GM18517 (cell line): ENCODE results near the gene PACC1.
"Not testable (repeated sequence)": the region's sequence is repeated elsewhere in the genome, so short reads cannot be mapped to it uniquely, and the experiment has no call there.

ENCODE experiments used
- ATAC-seq: cut with Tn5 transposase; IDR thresholded peaks from one replicate; pipeline ENCODE4 v1.9.1; 2021; ENCODE audit warnings: mild to moderate bottlenecking, moderate library complexity; ENCODE audit not compliant: unreplicated experiment

PACC1 gene

GRCh38 chr1:212344905-212345304 lies 69.8 kb downstream of the PACC1 start:
- ATAC-seq: no peak

DNA sequence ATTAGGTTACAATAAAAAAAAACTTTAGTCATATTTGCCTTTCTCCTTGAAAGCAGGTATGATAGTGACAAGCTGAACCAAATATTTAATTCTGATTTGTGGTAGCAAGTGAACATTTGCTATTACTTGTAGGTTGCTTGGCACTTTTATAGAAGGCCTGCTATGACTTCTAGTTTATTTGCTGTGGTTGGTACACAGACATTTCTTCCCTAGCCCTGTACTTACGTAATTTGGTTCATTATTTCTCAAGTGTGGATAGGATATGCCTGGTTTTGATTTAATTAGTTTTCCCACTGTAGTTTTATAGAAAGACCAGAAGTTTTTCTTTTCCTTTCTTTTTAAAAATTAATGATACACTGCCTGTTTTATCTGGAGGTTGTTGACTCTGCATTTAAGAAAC lies 73.6 kb downstream of the PACC1 start:
- no peak for ATAC-seq

DNA sequence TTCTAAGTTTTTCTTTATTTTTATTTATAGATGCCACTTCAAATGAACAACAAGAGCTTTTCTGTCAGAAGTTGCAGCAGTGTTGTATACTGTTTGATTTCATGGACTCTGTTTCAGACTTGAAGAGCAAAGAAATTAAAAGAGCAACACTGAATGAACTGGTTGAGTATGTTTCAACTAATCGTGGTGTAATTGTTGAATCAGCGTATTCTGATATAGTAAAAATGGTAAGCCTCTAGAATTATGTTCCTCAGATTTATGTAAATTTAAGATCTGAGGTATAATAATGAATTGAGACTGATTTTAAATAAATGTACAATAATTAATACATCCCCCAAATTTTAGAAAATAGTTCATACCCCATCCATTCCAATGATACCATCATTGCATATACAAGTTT lies 85.6 kb downstream of the PACC1 start:
- no peak for ATAC-seq

DNA sequence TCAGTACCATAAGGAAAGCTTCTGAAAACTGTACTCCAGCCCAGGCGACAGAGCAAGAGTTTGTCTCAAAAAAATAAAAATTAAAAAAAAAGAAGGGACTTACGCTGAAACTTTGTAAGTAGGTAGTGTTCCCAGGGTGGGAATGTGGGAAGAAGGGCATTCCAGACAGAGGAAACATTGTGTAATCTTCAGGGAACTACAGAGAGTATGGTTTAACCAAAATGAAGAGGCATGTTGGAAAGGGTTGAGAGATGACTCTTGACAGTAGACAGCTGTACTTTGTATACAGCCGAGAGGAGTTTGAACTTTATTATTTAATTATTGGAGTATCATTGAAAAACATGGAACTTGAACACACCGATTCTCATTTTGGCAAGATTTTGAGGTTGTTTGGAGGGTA lies 86.4 kb downstream of the PACC1 start:
- ATAC-seq: no peak

DNA sequence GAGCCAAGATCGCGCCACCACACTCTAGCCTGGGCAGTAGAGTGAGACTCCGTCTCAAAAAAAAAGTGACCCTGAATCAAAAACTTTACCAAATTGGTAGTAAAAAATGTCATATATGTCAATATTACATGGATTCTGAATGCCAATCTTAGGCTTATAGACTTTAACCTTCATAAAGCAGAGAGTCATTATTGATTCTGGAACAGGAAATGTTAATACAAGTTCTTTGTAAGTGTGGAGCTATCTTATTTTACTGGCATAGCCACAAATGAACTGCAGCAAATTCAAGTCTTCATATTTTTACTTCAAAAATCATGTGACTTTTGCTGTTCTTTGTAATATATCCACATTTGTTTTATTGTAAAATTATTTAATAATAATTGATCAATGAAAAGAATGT lies 88.1 kb downstream of the PACC1 start:
- no peak for ATAC-seq

GRCh38 chr1:212323066-212323465 lies 91.6 kb downstream of the PACC1 start:
- no peak for ATAC-seq

DNA sequence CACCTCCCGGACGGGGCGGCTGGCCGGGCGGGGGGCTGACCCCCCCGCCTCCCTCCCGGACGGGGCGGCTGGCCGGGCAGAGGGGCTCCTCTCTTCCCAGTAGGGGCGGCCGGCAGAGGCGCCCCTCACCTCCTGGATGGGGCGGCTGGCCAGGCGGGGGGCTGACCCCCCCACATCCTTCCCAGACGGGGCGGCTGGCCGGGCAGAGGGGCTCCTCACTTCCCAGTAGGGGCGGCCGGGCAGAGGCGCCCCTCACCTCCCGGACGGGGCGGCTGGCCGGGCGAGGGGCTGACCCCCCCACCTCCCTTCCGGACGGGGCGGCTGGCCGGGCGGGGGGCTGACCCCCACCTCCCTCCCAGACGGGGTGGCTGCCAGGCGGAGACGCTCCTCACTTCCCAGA lies 93.7 kb downstream of the PACC1 start:
- ATAC-seq: not testable (repeated sequence)

DNA sequence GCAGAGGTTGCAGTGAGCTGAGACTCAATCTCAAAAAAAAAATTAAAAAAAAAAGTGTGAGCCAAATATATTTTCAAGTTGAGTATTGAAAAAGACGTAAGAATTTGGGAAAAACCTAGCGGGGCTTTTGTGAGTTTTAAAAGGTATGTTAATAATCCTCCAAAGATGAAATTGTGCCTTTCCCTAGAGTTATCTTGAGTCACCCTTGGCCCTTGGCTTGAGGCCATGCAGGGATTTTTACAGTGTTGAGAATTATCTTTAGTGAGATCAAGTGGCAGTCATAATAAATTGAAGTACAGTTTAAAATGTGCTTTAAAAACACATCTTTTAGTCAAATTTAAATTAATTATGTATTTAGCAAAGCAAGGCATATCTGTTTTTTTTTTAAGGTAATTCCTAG lies 96.8 kb downstream of the PACC1 start:
- ATAC-seq: no peak

GRCh38 chr1:212315907-212316306 lies 98.8 kb downstream of the PACC1 start:
- ATAC-seq: no peak

GRCh38 chr1:212315184-212315583 lies 99.5 kb downstream of the PACC1 start:
- ATAC-seq: no peak
